SK-N-DZ (cell line): ENCODE results near the gene CCDC200.

Source experiments
- small RNA-seq, 2 experiments: library from RNA; depleted of rRNA; stranded (forward); fragments of <200 nt; gene quantifications; one replicate each; pipeline ENCODE3, GENCODE V24; 2014

CCDC200 gene

Small RNAs within 50 kb of the gene (small RNA-seq; reads per million reads assigned to genes)
- gene RF00004, result 0 reads per million in 2 experiments
- gene RNU2-1, result 0 reads per million in 2 experiments
